AG10803 (cell line): Measurements from ENCODE around the gene MCM8.

Experiments
- DNase-seq: peaks from one replicate; pipeline ENCODE4 v3.0.0; 2010; ENCODE audit warnings: low read depth
- H3K4me3 ChIP-seq: 2 replicates; pipeline ENCODE4 v1.5.1; 2011; ENCODE audit warnings: mild to moderate bottlenecking, low read length, control low read depth
- TF ChIP-seq, protein P1 (sequence below): conservative IDR thresholded peaks from 2 replicates; pipeline ENCODE4 v1.5.1; 2011; ENCODE audit warnings: mild to moderate bottlenecking, low read length, control low read depth, inconsistent platforms

Gene MCM8

GRCh38 chr20:5928836-5929715, 21.4 kb upstream of the MCM8 start:
- DNase-seq, result no peak
- TF ChIP-seq, protein P1, sequence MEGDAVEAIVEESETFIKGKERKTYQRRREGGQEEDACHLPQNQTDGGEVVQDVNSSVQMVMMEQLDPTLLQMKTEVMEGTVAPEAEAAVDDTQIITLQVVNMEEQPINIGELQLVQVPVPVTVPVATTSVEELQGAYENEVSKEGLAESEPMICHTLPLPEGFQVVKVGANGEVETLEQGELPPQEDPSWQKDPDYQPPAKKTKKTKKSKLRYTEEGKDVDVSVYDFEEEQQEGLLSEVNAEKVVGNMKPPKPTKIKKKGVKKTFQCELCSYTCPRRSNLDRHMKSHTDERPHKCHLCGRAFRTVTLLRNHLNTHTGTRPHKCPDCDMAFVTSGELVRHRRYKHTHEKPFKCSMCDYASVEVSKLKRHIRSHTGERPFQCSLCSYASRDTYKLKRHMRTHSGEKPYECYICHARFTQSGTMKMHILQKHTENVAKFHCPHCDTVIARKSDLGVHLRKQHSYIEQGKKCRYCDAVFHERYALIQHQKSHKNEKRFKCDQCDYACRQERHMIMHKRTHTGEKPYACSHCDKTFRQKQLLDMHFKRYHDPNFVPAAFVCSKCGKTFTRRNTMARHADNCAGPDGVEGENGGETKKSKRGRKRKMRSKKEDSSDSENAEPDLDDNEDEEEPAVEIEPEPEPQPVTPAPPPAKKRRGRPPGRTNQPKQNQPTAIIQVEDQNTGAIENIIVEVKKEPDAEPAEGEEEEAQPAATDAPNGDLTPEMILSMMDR, result no peak
- no peak overlapping the region for H3K4me3 ChIP-seq

DNA sequence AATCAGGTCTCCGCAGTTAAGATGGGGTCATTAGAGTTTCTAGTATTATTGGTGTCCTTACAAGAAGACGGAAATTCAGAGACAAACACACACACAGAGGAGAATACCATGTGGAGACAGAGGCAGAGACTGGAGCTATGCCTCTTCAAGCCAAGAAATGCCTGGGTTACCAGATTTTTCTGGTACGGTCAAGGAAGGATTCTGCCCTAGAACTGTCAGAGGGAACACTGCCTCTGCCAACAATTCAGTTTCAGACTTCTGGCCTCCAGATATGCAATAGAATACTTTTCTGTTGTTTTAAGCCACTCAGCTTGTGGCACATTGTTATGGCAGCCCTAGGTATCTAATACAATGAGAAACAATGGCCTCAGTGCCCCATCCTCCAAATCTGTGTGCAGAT, 19.0 kb upstream of the MCM8 start:
- TF ChIP-seq, protein P1, result no peak
- H3K4me3 ChIP-seq, result no peak overlapping the region
- no peak for DNase-seq

DNA sequence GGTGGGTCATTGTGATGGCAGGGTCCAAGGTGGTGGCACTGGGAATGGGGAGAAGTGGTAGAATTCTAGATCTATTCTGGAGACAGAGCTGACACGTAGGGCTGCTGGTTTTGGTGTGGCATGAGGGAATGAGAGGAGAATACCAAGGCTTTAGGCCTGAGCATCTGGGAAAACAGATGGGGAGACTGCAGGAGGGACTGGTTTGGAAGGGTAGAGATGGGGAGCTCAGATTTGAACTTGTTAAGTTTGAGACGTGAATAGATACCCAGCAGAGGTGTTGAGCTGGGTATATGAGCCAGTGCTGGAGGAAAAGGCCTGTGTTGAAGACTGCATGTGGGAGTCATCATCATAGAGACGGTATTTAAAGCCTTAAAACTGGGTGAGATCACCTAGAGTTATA, 17.7 kb upstream of the MCM8 start:
- TF ChIP-seq, protein P1, result no peak
- H3K4me3 ChIP-seq, result no peak overlapping the region
- DNase-seq, result no peak

DNA sequence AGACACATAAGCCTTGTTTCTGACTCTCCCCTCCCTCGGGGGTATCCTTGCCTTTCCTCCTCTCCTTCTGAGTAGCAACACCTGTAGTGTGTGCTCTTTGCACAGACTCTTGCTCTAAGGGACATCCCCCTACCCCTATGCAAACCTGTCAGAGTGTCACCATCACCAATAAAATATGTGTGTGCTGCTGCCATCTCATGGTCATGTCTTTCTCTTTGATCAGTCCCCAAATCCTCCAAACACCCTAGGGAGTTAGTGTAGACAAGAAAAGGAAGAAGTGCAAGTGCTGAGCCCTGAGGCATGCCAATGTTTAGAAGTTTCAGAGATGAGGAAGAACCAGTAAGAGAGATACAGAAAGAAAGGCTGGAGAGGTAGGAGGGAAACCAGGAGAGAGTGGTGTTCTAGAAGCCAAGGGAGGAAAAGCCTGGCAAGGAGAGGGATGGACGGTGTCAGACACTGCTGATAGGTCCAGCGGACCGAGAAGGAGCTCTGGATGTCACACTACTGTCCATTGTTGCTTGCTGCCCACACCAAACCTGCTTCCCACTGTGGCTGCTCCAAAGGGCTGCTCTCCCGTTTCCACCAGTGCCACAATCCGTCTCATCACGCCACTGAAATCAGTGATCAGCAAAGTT, 16.5 kb upstream of the MCM8 start:
- H3K4me3 ChIP-seq, result no peak overlapping the region
- DNase-seq, result no peak
- TF ChIP-seq, protein P1, result no peak

DNA sequence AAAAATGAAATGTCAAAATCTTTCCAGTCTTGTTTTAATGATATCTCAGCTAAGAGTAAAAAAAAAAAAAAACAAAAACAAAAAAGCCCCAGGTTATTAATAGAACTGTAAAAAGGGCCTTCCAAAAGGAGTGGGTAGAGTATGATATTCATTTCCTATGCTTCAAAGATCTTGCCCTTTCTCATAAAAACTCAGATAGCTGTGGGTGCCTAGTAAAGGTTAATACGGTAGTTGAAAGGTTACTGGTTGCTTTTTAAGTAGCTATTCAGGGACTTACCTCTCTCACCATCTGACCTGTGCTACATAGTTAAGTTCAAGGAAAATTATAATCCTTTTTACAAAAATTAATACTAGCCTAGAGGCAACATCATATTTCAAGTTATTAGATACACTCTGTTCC, 15.1 kb upstream of the MCM8 start:
- TF ChIP-seq, protein P1, result no peak
- no peak for DNase-seq

GRCh38 chr20:5936238-5936637, 14.2 kb upstream of the MCM8 start:
- no peak for DNase-seq
- H3K4me3 ChIP-seq, result no peak overlapping the region
- TF ChIP-seq, protein P1, result no peak

More for the DNA sequence above, 15.1 kb upstream of the MCM8 start:
- no peak overlapping the region for H3K4me3 ChIP-seq
